K562 (cell line): ENCODE data around the gene PSME1. TPM values are rescaled to one million over a fixed set of nuclear protein-coding genes. Genes with fewer than 3 reads are reported as not detected.

Experiments
- DPF2 ChIP-seq: fragments of 450-650 bp; IDR thresholded peaks from 2 replicates; pipeline ENCODE4 v1.6.1; 2016
- FOXP4 ChIP-seq: sonication (generic); formaldehyde crosslinking; IDR thresholded peaks from 2 replicates; pipeline ENCODE4 v1.8.0; 2022; ENCODE audit warnings: mild to moderate bottlenecking, missing genetic modification reagents, borderline replicate concordance
- GMEB1 ChIP-seq: fragments of 250-450 bp; sonication (Bioruptor Pico); IDR thresholded peaks from 2 replicates; pipeline ENCODE4 v1.4.0; 2020; ENCODE audit warnings: mild to moderate bottlenecking
- HLTF ChIP-seq: fragments of 450-650 bp; IDR thresholded peaks from 2 replicates; pipeline ENCODE4 v1.6.1; 2016
- KAT8 ChIP-seq: fragments of 450-650 bp; IDR thresholded peaks from 2 replicates; pipeline ENCODE4 v1.6.1; 2016; ENCODE audit warnings: low read depth, mild to moderate bottlenecking
- NKRF ChIP-seq: fragments of 450-650 bp; IDR thresholded peaks from 2 replicates; pipeline ENCODE4 v1.6.1; 2016; ENCODE audit warnings: borderline replicate concordance
- PHF8 ChIP-seq: fragments of 200-600 bp; sonication (generic); IDR thresholded peaks from 2 replicates; pipeline ENCODE4 v1.6.1; 2012; ENCODE audit warnings: mixed run types, mild to moderate bottlenecking, inconsistent platforms, low read length, moderate library complexity, borderline replicate concordance
- POLR2G ChIP-seq: fragments of 200-400 bp; formaldehyde crosslinking; IDR thresholded peaks from 2 replicates; pipeline ENCODE4 v1.6.1; 2017; ENCODE audit warnings: low read depth, mild to moderate bottlenecking, antibody characterized with exemption, low read length, moderate library complexity
- ZBTB40 ChIP-seq, 2 experiments: fragments of 450-650 bp in 1 of 2; sonication (generic) in 1 of 2; formaldehyde crosslinking in 1 of 2; IDR thresholded peaks; 2 replicates each; pipeline versions ENCODE4 v1.7.1 to v1.9.0; 2016 to 2022; ENCODE audit warnings: inconsistent platforms in 1 of 2, mild to moderate bottlenecking in 1 of 2, missing genetic modification reagents in 1 of 2
- ZFPM2 ChIP-seq: fragments of 250-450 bp; sonication (Bioruptor Pico); IDR thresholded peaks from 2 replicates; pipeline ENCODE4 v1.5.1; 2022; ENCODE audit warnings: mild to moderate bottlenecking
- polyA plus RNA-seq, 8 experiments: library from polyadenylated mRNA; depleted of rRNA in 4 of 8; stranded (reverse) in 5 of 8; unstranded in 3 of 8; fragments of >200 nt; fragmentation: Nextera tagmentation in 2 of 8; fragmentation: Illumina TruSeq in 1 of 8; extraction: Ambion mirVana in 2 of 8; extraction: Trizol in 1 of 8; gene quantifications; 2 replicates each; pipeline versions ENCODE4 v1.2.1 to v1.2.3, GENCODE V29; 2011 to 2014; ENCODE audit warnings: inconsistent platforms in 1 of 8, missing spikeins in 1 of 8
- total RNA-seq, 7 experiments: library from RNA; depleted of rRNA in 6 of 7; stranded (reverse); fragments of >200 nt in 6 of 7; fragmentation: Illumina TruSeq in 2 of 7; extraction: Trizol in 2 of 7; gene quantifications; 2 replicates each; pipeline versions ENCODE4 v1.2.1 to v1.2.3, GENCODE V29; 2011 to 2021; ENCODE audit warnings: low replicate concordance in 1 of 7

The PSME1 gene
- total and polyA plus RNA-seq, 9 of the 15 experiments (the other 6 are each of a cell fraction or from before 2014, with no cell fraction given), result 20.3 to 180 (median 67.5) TPM

GRCh38 chr14:24113801-24114531, 22.0 kb upstream of the PSME1 start (continued):
- peak; percentile 75 for TF ChIP-seq PHF8
- TF ChIP-seq DPF2, result peak; percentile 22
- no peak for TF ChIP-seq KAT8
- no peak for TF ChIP-seq ZFPM2 (CRISPR knock-in tag)
- TF ChIP-seq HLTF, result no peak
- TF ChIP-seq GMEB1 (CRISPR knock-in tag), result peak; percentile 10; the same call in 1 of the 2 replicates
- TF ChIP-seq FOXP4 (CRISPR knock-in tag), result no peak
- TF ChIP-seq NKRF, result peak; percentile 69
- TF ChIP-seq POLR2G, result peak; percentile 91
- peak; percentile 87 for TF ChIP-seq ZBTB40 (IDR thresholded peaks at IDR 0.05)
- TF ChIP-seq ZBTB40 (CRISPR knock-in tag; IDR thresholded peaks at IDR 0.05), result no peak
